Measurements from ENCODE around the gene OTX2.

- TF ChIP-seq ZNF692 (tag by site-specific recombination; IDR thresholded peaks at IDR 0.05) = no peak
- TF ChIP-seq ZNF239 (tag by site-specific recombination; IDR thresholded peaks at IDR 0.05) = no peak
- no peak for TF ChIP-seq CTCF (tag by site-specific recombination; IDR thresholded peaks at IDR 0.05)
Observed at GRCh38 chr14:56812364-56813141, 2.3 kb upstream of the OTX2 start.

Measured in HEK293 (cell line).